HCT116 (cell line): ENCODE data around the gene ABCC11. TPM values are rescaled to one million over a fixed set of nuclear protein-coding genes. Genes with fewer than 3 reads are reported as not detected.

ENCODE experiments used
- ATAC-seq: fragments of 200-7000 bp; cut with Tn5 transposase; 2 replicates; pipeline ENCODE4 v1.9.1; 2020; ENCODE audit warnings: mild to moderate bottlenecking, moderate library complexity
- BruUV-seq: library from RNA; stranded (reverse); fragments of 400-500 nt; replicated peaks from 2 replicates; lab custom pipeline; 2021; lab: Mats Ljungman, UMichigan
- CTCF ChIA-PET: fragments of 300-600 bp; sonication (Branson Sonifier 250); formaldehyde crosslinking; loops from one replicate; lab custom pipeline; 2021; ENCODE audit warnings: antibody characterized with exemption; lab: Charles Lee
- POLR2A ChIA-PET: fragments of 300-600, 350-600 bp; sonication (Branson Sonifier 250); formaldehyde crosslinking; loops from one replicate; lab custom pipeline; 2021; ENCODE audit warnings: antibody characterized with exemption; lab: Charles Lee
- RAD21 ChIA-PET, 2 experiments: fragments of 300-600 bp; sonication (Branson Sonifier 250); formaldehyde crosslinking; loops; one replicate each; lab custom pipeline; 2023; ENCODE audit warnings: low total read pairs in 2 of 2; ENCODE audit not compliant: uncharacterized antibody in 2 of 2, unreplicated experiment in 2 of 2, low non-redundant PET in 1 of 2; lab: Charles Lee
- DNase-seq: peaks from one replicate; pipeline ENCODE4 v3.0.0-alpha.2; 2010; ENCODE audit warnings: low read depth, low spot score
- H2AFZ ChIP-seq: fragments of 200-600 bp; shearing (Covaris generic), sonication (generic); 2 replicates; pipeline ENCODE4 v1.6.1; 2017; ENCODE audit warnings: low read depth, mixed run types, mixed read lengths, antibody characterized with exemption, low read length; ENCODE audit not compliant: poor library complexity, severe bottlenecking
- H3K27ac ChIP-seq: 2 replicates; pipeline ENCODE4 v1.5.1; 2012; ENCODE audit warnings: low read depth, low read length
- H3K27me3 ChIP-seq: fragments of 200-600 bp; sonication (generic); 2 replicates; pipeline ENCODE4 v1.6.1; 2016; ENCODE audit warnings: mixed run types, low read length, mixed read lengths; ENCODE audit not compliant: insufficient read depth
- H3K36me3 ChIP-seq, 2 experiments: fragments of 200-500 bp in 1 of 2; fragments of 200-600 bp in 1 of 2; sonication (Bioruptor generic) in 1 of 2; sonication (generic) in 1 of 2; 2 replicates each; pipeline versions ENCODE4 v1.5.1 to v1.6.1; 2014 to 2016; ENCODE audit warnings: low read length in 2 of 2, inconsistent platforms in 1 of 2, mixed read lengths in 1 of 2, mixed run types in 1 of 2; ENCODE audit not compliant: insufficient read depth in 2 of 2, control insufficient read depth in 1 of 2
- H3K4me1 ChIP-seq, 2 experiments: fragments of 200-600 bp in 1 of 2; sonication (generic) in 1 of 2; 2 replicates each; pipeline versions ENCODE4 v1.5.1 to v1.6.1; 2012 to 2017; ENCODE audit warnings: low read length in 2 of 2, inconsistent platforms in 1 of 2, mild to moderate bottlenecking in 1 of 2, mixed read lengths in 1 of 2, mixed run types in 1 of 2, moderate library complexity in 1 of 2; ENCODE audit not compliant: insufficient read depth in 2 of 2, control insufficient read depth in 1 of 2
- H3K4me2 ChIP-seq: fragments of 200-600 bp; sonication (generic); 2 replicates; pipeline ENCODE4 v1.6.1; 2017; ENCODE audit warnings: mixed run types, low read length, mixed read lengths
- H3K4me3 ChIP-seq, 2 experiments: fragments of 200-600 bp in 1 of 2; sonication (generic) in 1 of 2; replicated peaks in 1 of 2; 2 replicates each; pipeline ENCODE4 v1.5.1; 2011 to 2016; ENCODE audit warnings: low read length in 2 of 2, control low read depth in 1 of 2, low read depth in 1 of 2, mild to moderate bottlenecking in 1 of 2, mixed read lengths in 1 of 2, mixed run types in 1 of 2
- H3K79me2 ChIP-seq: fragments of 200-600 bp; sonication (generic); 2 replicates; pipeline ENCODE4 v1.6.1; 2017; ENCODE audit warnings: mild to moderate bottlenecking, mixed run types, low read length, moderate library complexity, mixed read lengths; ENCODE audit not compliant: insufficient read depth
- H3K9ac ChIP-seq: fragments of 200-600 bp; sonication (generic); 2 replicates; pipeline ENCODE4 v1.6.1; 2016; ENCODE audit warnings: low read length, mixed read lengths
- H3K9me2 ChIP-seq: fragments of 200-600 bp; sonication (generic), shearing (Covaris generic); 2 replicates; pipeline ENCODE4 v1.6.1; 2017; ENCODE audit warnings: mixed run types, mild to moderate bottlenecking, moderate library complexity; ENCODE audit not compliant: insufficient read depth
- H3K9me3 ChIP-seq, 2 experiments: fragments of 200-500 bp in 1 of 2; fragments of 200-600 bp in 1 of 2; sonication (Bioruptor generic) in 1 of 2; sonication (generic) in 1 of 2; 2 replicates each; pipeline ENCODE4 v1.6.1; 2014 to 2017; ENCODE audit warnings: low read length in 2 of 2, mixed read lengths in 2 of 2, inconsistent platforms in 1 of 2, low read depth in 1 of 2, mild to moderate bottlenecking in 1 of 2, mixed run types in 1 of 2, moderate library complexity in 1 of 2; ENCODE audit not compliant: control insufficient read depth in 1 of 2, insufficient read depth in 1 of 2
- H4K20me1 ChIP-seq: fragments of 200-600 bp; sonication (generic), shearing (Covaris generic); 2 replicates; pipeline ENCODE4 v1.6.1; 2017; ENCODE audit warnings: mixed run types, mild to moderate bottlenecking, moderate library complexity; ENCODE audit not compliant: insufficient read depth
- ATF3 ChIP-seq: IDR thresholded peaks from 2 replicates; pipeline ENCODE4 v1.6.1; 2012
- CEBPB ChIP-seq: IDR thresholded peaks from 2 replicates; pipeline ENCODE4 v1.6.1; 2012; ENCODE audit warnings: low read depth
- CTCF ChIP-seq, 3 experiments: fragments of 200-600 bp in 1 of 3; sonication (generic) in 1 of 3; IDR thresholded peaks in 2 of 3; conservative IDR thresholded peaks in 1 of 3; 2 replicates each; pipeline ENCODE4 v1.5.1; 2012 to 2017; ENCODE audit warnings: low read depth in 2 of 3, low read length in 2 of 3, antibody characterized with exemption in 1 of 3, borderline replicate concordance in 1 of 3, control low read depth in 1 of 3, mild to moderate bottlenecking in 1 of 3, mixed read lengths in 1 of 3, mixed run types in 1 of 3, moderate library complexity in 1 of 3; ENCODE audit not compliant: insufficient read depth in 1 of 3
- ELF1 ChIP-seq: IDR thresholded peaks from 2 replicates; pipeline ENCODE4 v1.6.1; 2012; ENCODE audit warnings: low read depth, borderline replicate concordance
- FOSL1 ChIP-seq: IDR thresholded peaks from 2 replicates; pipeline ENCODE4 v1.6.1; 2012; ENCODE audit warnings: low read depth
- JUND ChIP-seq: IDR thresholded peaks from 2 replicates; pipeline ENCODE4 v1.6.1; 2012
- RAD21 ChIP-seq: IDR thresholded peaks from 2 replicates; pipeline ENCODE4 v1.6.1; 2012; ENCODE audit warnings: low read depth, mild to moderate bottlenecking
- SRF ChIP-seq: IDR thresholded peaks from 2 replicates; pipeline ENCODE4 v1.6.1; 2012; ENCODE audit warnings: low read depth
- YY1 ChIP-seq: IDR thresholded peaks from 2 replicates; pipeline ENCODE4 v1.6.1; 2011; ENCODE audit warnings: low read length, low read depth, moderate library complexity, mild to moderate bottlenecking; ENCODE audit not compliant: insufficient replicate concordance; ENCODE audit errors: extremely low read depth
- ZFX ChIP-seq: fragments of 450-650 bp; IDR thresholded peaks from 2 replicates; pipeline ENCODE4 v1.6.1; 2017
- ZNF274 ChIP-seq: fragments of 200-500 bp; sonication (Bioruptor generic); IDR thresholded peaks from 2 replicates; pipeline ENCODE4 v1.6.1; 2014; ENCODE audit warnings: mild to moderate bottlenecking, low read depth, low read length, inconsistent platforms
- intact Hi-C: fragments of 100-400 bp; cut with micrococcal nuclease; formaldehyde crosslinking; loops from 2 replicates; pipeline ENCODE4 v1.10.0; 2022
- total RNA-seq: library from RNA; stranded (reverse); gene quantifications from one replicate; pipeline ENCODE4 v1.2.1, GENCODE V29; 2021; ENCODE audit not compliant: unreplicated experiment

Gene ABCC11
- total RNA-seq, 1 experiment from 2014 or later: 0.54 TPM

DNA sequence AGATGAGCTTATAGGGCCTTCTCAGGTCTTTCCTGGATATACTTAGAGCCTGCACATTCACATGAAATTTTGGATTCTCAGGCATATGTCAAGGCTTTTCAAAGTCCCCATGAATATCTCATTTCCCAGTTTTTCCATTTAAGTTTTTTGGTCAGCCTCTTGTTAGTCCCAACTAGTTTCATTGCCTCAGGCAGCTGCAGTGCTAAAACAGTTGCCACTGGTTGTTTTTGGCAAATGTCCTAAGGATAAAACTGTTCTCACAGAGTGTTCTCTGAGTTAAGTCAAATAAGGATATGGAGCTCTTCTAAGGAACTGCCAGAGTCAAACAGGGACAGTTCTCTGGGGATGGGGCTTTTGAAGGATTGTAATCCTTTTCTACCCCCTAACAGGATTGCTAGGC is 39.9 kb upstream of the ABCC11 start:
- ChIA-PET RAD21 (no interaction called here), POLR2A (no interaction called here)
- no peak overlapping the region for H3K27ac ChIP-seq

More for the DNA sequence above, 39.9 kb upstream of the ABCC11 start:
- Histone ChIP-seq H3K9me3 (no peaks in the 10 kb centered on the region), H2AFZ (no peak overlapping the region), H3K9ac (no peak overlapping the region), H3K36me3 (0 out of 4 replicates have a peak, but pooled peaks cover 0 to 5% of the 10 kb centered on the region in 2 experiments), H4K20me1 (no peaks in the 10 kb centered on the region), H3K79me2 (0 out of 2 replicates have a peak, but pooled peaks cover 4% of the 10 kb centered on the region), H3K4me1 (no peaks in the 10 kb centered on the region), H3K4me2 (no peak overlapping the region), H3K4me3 (no peak overlapping the region), H3K27me3 (no peaks in the 10 kb centered on the region), H3K9me2 (no peaks in the 10 kb centered on the region)
- TF ChIP-seq JUND: no peak
- TF ChIP-seq SRF: no peak
- TF ChIP-seq YY1: no peak
- TF ChIP-seq CEBPB: no peak
- TF ChIP-seq CTCF (IDR thresholded peaks at IDR 0.05 in 2 of 3, conservative IDR thresholded peaks at IDR 0.05 in 1 of 3; ENCODE audit: borderline replicate concordance in 1 of 3, insufficient read depth in 1 of 3, low read depth in 2 of 3, low read length in 2 of 3): no peak
- no peak for TF ChIP-seq FOSL1
- TF ChIP-seq ATF3: no peak
- TF ChIP-seq ZFX: no peak
- TF ChIP-seq ELF1: no peak
- no peak for TF ChIP-seq RAD21
- no peak for TF ChIP-seq ZNF274
- CTCF ChIA-PET: interaction anchor here (1.0 kb wide), 1 partner anchor 239 kb away, joined by 3 read pairs; no protein-coding TSS in a partner anchor
- intact Hi-C loops: no loop called here
- DNase-seq (no peak), ATAC-seq (no peak)
- no TSS peak for BruUV-seq
